HG03460 (cell line): ENCODE data around the gene ABCC12.

Experiments used
- ATAC-seq: cut with Tn5 transposase; IDR thresholded peaks from one replicate; pipeline ENCODE4 v1.9.1; 2021; ENCODE audit not compliant: unreplicated experiment

ABCC12 gene

GRCh38 chr16:48133455-48134211, 22.2 kb downstream of the ABCC12 start:
- no peak for ATAC-seq

GRCh38 chr16:48132696-48133095, 23.1 kb downstream of the ABCC12 start:
- no peak for ATAC-seq

DNA sequence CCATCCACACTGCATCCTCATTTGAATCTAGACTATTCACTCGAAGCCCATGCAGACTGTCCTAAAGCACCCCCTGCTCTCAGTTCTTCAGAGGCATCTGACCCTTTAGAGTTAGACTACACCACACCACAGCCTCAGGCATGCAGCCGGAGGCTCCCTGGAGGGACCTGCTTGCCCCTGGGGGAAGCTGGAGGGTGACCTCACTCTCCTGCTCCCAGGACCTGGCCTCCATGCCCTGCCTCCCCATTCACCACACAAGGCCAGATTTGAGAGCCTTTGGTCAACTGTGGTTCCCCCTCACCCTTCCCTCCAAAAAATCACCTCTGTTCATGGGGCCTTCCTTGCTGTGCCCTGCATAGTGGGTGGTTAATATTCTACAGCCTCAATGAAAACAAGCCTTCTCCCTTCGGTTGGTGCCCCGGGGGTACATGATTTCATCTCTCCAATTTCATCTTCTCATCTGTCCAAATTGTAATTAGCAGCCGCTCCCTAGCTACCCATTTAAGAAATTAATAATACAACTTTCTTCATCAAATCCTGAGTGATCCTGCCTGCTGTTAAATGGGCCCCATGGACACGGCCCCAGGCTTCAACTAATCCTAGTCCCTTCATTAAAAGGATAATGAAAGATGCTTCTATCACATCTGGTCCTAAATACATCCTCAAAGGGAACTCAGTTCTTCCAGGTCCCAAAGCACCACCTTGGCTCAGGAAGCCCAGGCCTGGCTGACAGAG, 24.4 kb downstream of the ABCC12 start:
- ATAC-seq: no peak

DNA sequence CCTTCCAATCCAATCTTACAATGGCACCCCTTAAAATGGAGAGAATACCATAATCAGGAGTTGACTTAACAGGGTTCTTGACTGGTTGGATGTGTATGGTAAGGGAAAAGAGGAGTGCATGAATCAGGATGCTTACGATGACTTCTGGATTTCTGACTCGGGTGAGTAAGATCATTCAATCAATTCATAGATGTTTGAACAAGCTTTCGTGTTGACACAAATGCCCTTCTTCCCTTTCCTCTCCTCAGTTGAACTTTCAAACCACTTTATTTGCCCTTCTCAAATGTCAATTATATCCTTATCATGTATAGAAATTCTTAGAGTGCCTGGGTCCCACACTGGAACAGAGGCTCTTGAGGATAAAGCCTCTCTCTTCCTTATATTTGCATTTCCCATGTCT, 25.9 kb downstream of the ABCC12 start:
- no peak for ATAC-seq

- ATAC-seq: no peak
These were observed 27.0 kb downstream of the ABCC12 start for GRCh38 chr16:48128769-48129168.

- no peak for ATAC-seq
These were observed 28.8 kb downstream of the ABCC12 start for GRCh38 chr16:48126801-48127644.

GRCh38 chr16:48125888-48126287, 29.9 kb downstream of the ABCC12 start:
- ATAC-seq: no peak

GRCh38 chr16:48124266-48124665, 31.5 kb downstream of the ABCC12 start:
- ATAC-seq: no peak

GRCh38 chr16:48123104-48123788, 32.5 kb downstream of the ABCC12 start:
- no peak for ATAC-seq

DNA sequence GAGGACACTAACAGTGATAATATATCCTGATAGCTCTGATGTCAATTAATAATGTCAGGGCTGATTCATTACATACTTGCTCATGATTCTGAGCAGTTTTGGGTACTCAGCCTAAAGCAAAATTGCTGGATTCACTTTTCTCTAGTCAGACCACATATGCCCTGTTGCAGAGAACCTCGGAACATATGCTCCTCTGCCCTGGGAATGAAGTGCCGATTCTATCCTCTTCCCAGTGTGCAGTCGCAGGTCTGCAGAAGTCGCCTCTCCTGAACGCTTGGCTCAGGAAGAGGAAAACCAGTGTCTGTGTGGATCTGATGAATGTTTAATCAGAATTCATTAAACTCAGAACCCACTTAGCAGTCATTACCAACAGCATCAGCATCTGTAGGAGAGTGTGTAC, 34.5 kb downstream of the ABCC12 start:
- no peak for ATAC-seq

- ATAC-seq: no peak
These were observed 37.0 kb downstream of the ABCC12 start for GRCh38 chr16:48118841-48119240.

- ATAC-seq: peak; percentile 82
These were observed 38.3 kb downstream of the ABCC12 start for GRCh38 chr16:48117217-48118105.

DNA sequence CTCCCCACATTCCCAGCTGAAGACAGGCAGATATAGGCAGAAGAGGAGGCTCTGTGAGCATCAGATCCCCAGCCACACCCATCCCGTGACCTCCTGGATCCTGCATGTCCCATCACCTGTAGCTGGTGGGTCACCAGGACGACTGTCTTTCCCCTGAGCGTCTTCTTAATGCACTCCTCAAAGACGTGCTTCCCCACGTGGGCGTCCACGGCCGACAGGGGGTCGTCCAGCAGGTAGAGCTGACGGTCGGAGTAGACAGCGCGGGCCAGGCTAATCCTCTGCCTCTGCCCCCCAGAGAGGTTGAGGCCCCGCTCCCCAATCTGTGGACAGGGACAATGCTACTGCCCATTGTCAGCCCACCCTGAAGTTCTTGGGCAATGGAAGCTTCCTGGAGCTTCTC, 40.5 kb downstream of the ABCC12 start:
- ATAC-seq: no peak

DNA sequence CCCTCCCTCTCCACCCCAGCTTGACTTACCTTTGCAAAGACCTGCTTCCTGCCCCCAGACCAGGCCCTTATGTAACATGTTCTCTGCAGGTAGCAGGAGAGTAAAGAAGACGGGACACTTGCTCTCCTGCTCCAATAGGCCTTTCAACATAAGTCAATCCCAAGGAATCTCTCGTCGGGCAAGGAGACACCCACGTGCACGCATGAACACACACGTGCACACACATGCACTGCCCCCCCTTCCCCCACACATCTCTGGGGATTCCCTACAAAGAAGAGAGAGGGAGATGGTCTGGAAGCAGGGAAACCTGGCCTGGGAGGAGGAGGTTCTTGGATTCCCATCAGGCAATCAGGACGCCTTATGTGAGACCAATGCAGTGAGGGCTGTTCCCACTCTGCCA, 41.4 kb downstream of the ABCC12 start:
- ATAC-seq: no peak

GRCh38 chr16:48113471-48113870, 42.3 kb downstream of the ABCC12 start:
- ATAC-seq: no peak

- no peak for ATAC-seq
These were observed 42.8 kb downstream of the ABCC12 start for GRCh38 chr16:48113001-48113400.

DNA sequence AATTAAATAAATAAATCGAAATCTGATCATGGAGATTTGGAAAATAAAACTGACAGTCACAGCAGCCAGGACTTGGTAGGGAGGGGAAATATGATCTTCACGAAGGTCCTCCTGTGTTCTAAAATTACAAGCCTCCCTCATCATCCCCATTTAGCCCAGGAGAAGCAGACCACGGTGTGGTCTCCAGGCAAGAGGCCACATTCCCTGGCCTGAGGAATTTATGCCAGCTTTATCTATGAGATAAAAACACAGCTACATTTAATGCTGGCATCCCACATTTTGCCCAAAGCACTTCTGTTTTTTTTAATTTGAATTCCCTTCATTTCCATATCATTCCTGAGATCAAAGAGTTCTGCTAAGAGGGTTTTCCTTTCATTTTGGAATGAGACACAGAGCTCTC, 43.2 kb downstream of the ABCC12 start:
- ATAC-seq: no peak

- no peak for ATAC-seq
These were observed 44.8 kb downstream of the ABCC12 start for GRCh38 chr16:48110982-48111381.

DNA sequence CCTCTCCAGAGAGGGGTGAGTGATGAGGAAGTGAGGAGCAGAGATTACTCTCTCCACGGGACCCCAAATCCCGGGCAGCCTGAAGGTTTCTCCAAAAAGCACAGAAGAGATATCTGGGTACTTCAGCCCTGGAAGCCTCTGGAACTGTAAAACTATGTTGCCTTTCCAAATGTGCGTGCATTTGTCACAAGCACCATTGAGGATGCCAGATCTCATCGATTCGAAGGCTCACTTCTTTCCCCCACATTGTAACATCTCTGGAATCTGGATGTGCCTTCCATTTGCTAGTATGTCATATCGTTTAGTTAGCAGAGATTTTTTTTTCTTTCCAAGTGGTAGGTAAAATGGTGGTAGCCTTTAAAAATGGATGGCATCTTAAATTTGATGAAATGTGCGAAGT, 45.8 kb downstream of the ABCC12 start:
- no peak for ATAC-seq

GRCh38 chr16:48109475-48109874, 46.3 kb downstream of the ABCC12 start:
- no peak for ATAC-seq
